ENCODE data around the gene CDX1.

Gene CDX1

GRCh38 chr5:150190987-150191386 is 24.4 kb downstream of the CDX1 start:
- H3K4me3 ChIP-seq (ENCODE audit: low read depth, low read length), result no peak overlapping the region
- no peak for DNase-seq (ENCODE audit: low read depth)
- no peak for TF ChIP-seq CTCF (IDR thresholded peaks at IDR 0.05; ENCODE audit: insufficient read depth, low read depth, low read length, missing control alignments)

- H3K4me3 ChIP-seq (ENCODE audit: low read depth, low read length), result no peak overlapping the region
- no peak for TF ChIP-seq CTCF (IDR thresholded peaks at IDR 0.05; ENCODE audit: insufficient read depth, low read depth, low read length, missing control alignments)
Observed at GRCh38 chr5:150192462-150192861, 25.9 kb downstream of the CDX1 start.

GRCh38 chr5:150195736-150196485 is 29.3 kb downstream of the CDX1 start:
- no peak for DNase-seq (ENCODE audit: low read depth)
- H3K4me3 ChIP-seq (ENCODE audit: low read depth, low read length), result no peak overlapping the region
- TF ChIP-seq CTCF (IDR thresholded peaks at IDR 0.05; ENCODE audit: insufficient read depth, low read depth, low read length, missing control alignments), result no peak

More at GRCh38 chr5:150192462-150192861, 25.9 kb downstream of the CDX1 start:
- DNase-seq (ENCODE audit: low read depth), result no peak

- no peak overlapping the region for H3K4me3 ChIP-seq (ENCODE audit: low read depth, low read length)
- DNase-seq (ENCODE audit: low read depth), result no peak
- TF ChIP-seq CTCF (IDR thresholded peaks at IDR 0.05; ENCODE audit: insufficient read depth, low read depth, low read length, missing control alignments), result no peak
Observed at GRCh38 chr5:150196514-150196913, 29.9 kb downstream of the CDX1 start.

- no peak for DNase-seq (ENCODE audit: low read depth)
- TF ChIP-seq CTCF (IDR thresholded peaks at IDR 0.05; ENCODE audit: insufficient read depth, low read depth, low read length, missing control alignments), result no peak
- H3K4me3 ChIP-seq (ENCODE audit: low read depth, low read length), result no peak overlapping the region
Observed at GRCh38 chr5:150196986-150197385, 30.4 kb downstream of the CDX1 start.

GRCh38 chr5:150197476-150197875 is 30.9 kb downstream of the CDX1 start:
- no peak overlapping the region for H3K4me3 ChIP-seq (ENCODE audit: low read depth, low read length)
- no peak for DNase-seq (ENCODE audit: low read depth)
- no peak for TF ChIP-seq CTCF (IDR thresholded peaks at IDR 0.05; ENCODE audit: insufficient read depth, low read depth, low read length, missing control alignments)

GRCh38 chr5:150202501-150202900 is 35.9 kb downstream of the CDX1 start:
- no peak for TF ChIP-seq CTCF (IDR thresholded peaks at IDR 0.05; ENCODE audit: insufficient read depth, low read depth, low read length, missing control alignments)
- H3K4me3 ChIP-seq (ENCODE audit: low read depth, low read length), result no peak overlapping the region
- DNase-seq (ENCODE audit: low read depth), result no peak

Data from GM12865 (cell line).